Gastrocnemius medialis (tissue), 4 donors: ENCODE results near the gene NKX1-1.
"Not testable (repeated sequence)": the region's sequence is repeated elsewhere in the genome, so short reads cannot be mapped to it uniquely, and the experiment has no call there.

ENCODE experiments used
- POLR2A ChIP-seq, 2 donors: fragments of 450-650 bp; IDR thresholded peaks; one replicate each; pipeline ENCODE4 v1.6.1; 2017; ENCODE audit warnings: antibody characterized with exemption in 2 of 2, mild to moderate bottlenecking in 2 of 2, moderate library complexity in 2 of 2
- TF ChIP-seq, protein P1 (sequence below), 5 experiments: fragments of 450-650 bp in 3 of 5; fragments of 200-600 bp in 2 of 5; sonication (generic) in 2 of 5; IDR thresholded peaks in 4 of 5; conservative IDR thresholded peaks in 1 of 5; 1 replicate in 4 of 5; 2 replicates in 1 of 5; pipeline ENCODE4 v1.5.1; 2016 to 2019; ENCODE audit warnings: antibody characterized with exemption in 5 of 5, mild to moderate bottlenecking in 3 of 5, moderate library complexity in 3 of 5

DNA sequence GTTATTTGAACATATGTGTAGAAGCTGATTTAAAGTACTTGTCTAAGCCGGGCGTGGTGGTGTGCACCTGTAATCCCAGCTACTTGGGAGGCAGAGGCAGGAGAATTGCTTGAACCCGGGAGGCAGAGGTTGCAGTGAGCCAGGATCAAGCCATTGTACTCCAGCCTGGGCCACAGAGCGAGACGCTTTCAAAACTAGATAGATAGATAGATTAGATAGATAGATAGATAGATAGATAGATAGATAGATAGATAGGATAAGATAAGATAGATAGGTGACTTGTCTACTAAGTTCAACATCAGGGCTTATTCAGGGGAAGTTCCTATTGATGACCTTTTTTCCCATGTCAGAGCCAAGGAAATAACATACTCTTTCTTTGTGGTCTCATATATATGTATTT lies 12.9 kb downstream of the NKX1-1 start:
- TF ChIP-seq, protein P1, sequence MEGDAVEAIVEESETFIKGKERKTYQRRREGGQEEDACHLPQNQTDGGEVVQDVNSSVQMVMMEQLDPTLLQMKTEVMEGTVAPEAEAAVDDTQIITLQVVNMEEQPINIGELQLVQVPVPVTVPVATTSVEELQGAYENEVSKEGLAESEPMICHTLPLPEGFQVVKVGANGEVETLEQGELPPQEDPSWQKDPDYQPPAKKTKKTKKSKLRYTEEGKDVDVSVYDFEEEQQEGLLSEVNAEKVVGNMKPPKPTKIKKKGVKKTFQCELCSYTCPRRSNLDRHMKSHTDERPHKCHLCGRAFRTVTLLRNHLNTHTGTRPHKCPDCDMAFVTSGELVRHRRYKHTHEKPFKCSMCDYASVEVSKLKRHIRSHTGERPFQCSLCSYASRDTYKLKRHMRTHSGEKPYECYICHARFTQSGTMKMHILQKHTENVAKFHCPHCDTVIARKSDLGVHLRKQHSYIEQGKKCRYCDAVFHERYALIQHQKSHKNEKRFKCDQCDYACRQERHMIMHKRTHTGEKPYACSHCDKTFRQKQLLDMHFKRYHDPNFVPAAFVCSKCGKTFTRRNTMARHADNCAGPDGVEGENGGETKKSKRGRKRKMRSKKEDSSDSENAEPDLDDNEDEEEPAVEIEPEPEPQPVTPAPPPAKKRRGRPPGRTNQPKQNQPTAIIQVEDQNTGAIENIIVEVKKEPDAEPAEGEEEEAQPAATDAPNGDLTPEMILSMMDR (IDR thresholded peaks at IDR 0.05 in 4 of 5, conservative IDR thresholded peaks at IDR 0.05 in 1 of 5), result not testable (repeated sequence)
- not testable (repeated sequence) for TF ChIP-seq POLR2A (IDR thresholded peaks at IDR 0.05)
